Measurements from ENCODE around the gene SLC22A31. TPM values are rescaled to one million over a fixed set of nuclear protein-coding genes. Genes with fewer than 3 reads are reported as not detected.
"Not testable (repeated sequence)": the region's sequence is repeated elsewhere in the genome, so short reads cannot be mapped to it uniquely, and the experiment has no call there.

SLC22A31 gene
- total RNA-seq, 2 donors from 2014 or later, result 4.5 TPM; not detected in 1

DNA sequence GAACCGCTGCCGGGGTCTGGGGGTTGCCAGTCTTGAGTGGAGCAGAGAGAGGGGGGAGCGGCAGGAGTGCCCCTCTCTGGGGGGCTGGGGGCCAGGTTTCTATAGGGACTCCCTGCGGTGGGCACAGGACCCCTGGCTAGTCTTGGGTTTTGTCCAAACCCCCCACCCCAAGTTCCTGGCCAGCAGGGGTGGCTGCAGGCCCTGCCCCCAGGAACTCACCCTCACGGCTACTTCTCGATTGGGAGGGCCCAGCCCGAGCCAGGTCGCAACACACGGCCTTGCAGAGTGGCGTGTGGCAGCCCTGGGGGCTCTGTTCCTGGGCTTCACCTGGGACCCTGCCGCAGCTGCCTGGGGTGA is 28.2 kb downstream of the SLC22A31 start:
- DNase-seq (ENCODE audit: low spot score), result peak; percentile 81
- intact Hi-C loops (cut with DNase I), result no loop called here

DNA sequence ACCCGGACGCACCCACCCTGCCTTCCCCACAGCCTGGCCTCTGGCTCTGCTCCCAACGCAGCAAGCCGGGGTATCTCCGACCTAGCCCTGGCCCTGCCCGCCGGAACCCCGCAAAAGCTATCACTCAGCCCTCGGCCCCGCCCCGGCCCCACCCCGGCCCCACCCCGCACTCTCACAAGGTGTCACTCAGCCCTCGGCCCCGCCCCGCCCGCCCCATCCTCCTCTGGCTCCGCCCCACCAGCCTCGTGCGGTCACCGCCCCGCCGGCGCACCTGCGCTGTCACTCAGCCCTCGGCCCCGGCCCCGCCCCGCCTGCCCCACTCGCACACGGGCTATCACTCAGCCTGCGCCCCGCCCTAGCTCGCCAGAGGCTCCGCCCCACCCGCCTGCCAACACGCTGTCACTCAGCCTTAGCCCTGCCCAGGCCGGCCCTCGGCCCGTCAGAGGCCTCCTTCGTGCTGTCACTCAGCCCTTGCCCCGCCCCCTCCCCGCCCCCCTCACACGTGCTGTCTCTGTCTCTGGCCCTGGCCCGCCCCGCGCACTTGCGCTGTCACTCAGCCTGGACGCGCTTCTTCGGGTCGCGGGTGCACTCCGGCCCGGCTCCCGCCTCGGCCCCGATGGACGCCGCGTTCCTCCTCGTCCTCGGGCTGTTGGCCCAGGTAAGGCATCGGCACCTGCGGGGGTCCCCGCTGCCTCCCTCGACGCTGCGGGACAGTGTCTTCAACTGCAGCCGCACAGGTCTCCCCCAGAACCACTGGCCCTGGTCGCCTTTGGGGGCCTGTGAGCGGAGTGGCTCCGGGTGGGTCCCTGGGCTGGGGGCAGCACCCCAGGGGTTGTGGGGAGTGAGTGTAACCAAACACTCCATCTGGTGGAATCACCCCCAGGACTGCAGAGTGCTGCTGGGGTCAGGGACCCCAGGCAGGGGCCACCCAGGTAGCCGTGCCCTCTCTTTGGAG is 28.8 kb downstream of the SLC22A31 start, which contains the start of gene CDH15:
Gene CDH15, plus strand, starts transcription at position 533 of the 955 bp plus-strand sequence. Its CDS starts 84 bp downstream, at position 617.
- intact Hi-C loops (cut with DNase I), result no loop called here
- DNase-seq (ENCODE audit: low spot score), result peak; percentile 96

- no peak for DNase-seq (ENCODE audit: low spot score)
- intact Hi-C loops (cut with DNase I), result no loop called here
Observed at GRCh38 chr16:89170346-89171215, 29.8 kb downstream of the SLC22A31 start.

- no peak for DNase-seq (ENCODE audit: low spot score)
- intact Hi-C loops (cut with DNase I), result loop anchor here in 1 of 2 donors (10.0 kb wide), 2 partner anchors 235 to 435 kb away; no protein-coding TSS in a partner anchor
Observed at GRCh38 chr16:89169778-89170177, 30.6 kb downstream of the SLC22A31 start.

DNA sequence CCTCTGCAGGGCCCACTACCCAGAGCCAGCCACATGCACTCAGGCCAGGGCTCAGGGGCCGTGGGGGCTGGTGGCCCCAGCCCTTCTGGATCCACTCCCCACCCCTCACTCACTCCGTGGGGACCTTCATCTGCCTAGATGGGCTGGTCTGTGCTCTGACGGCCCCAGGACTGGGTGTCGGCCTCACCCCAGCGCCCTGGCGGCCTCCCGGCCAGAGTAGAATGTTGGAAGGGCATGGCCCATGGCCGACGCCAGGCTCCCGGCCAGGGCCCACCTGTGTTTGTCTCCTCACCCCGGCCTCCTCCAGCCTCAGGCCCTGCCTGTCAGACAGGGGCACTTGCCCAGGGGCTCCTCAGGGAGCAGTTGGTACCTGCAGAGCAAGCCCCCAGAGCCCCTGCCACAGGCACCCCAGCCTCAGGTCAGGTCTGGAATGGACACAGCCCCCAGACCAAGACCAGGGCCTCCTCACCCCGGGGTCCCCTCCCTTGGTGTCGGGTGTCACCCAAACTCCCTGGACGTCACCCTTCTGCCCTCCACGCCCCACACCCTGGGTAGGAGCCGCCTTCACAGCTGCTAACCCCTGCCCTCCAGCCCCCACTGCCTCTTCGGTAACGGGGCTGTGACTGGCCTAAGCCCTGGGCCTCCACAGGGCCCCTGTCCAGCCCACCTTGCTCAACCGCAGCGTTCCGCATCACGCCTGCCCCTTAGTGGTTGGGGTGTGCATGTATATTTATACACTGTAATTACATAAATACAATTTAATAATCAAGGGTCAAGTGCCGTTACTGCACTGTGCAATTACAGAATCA is 31.8 kb downstream of the SLC22A31 start:
- intact Hi-C loops (cut with DNase I), result loop anchor here (1.0 to 10.0 kb wide), 3 partner anchors 47 to 434 kb away; no protein-coding TSS in a partner anchor
- no peak for DNase-seq (ENCODE audit: low spot score)

- intact Hi-C loops (cut with DNase I), result loop anchor here in 1 of 2 donors (10.0 kb wide), 2 partner anchors 233 to 433 kb away; no protein-coding TSS in a partner anchor
- DNase-seq (ENCODE audit: low spot score), result peak; percentile 96
Observed at GRCh38 chr16:89167425-89167941, 32.9 kb downstream of the SLC22A31 start.

- intact Hi-C loops (cut with DNase I), result loop anchor here in 1 of 2 donors (10.0 kb wide), 2 partner anchors 232 to 432 kb away; no protein-coding TSS in a partner anchor
- no peak for DNase-seq (ENCODE audit: low spot score)
Observed at GRCh38 chr16:89166696-89167424, 33.5 kb downstream of the SLC22A31 start.

DNA sequence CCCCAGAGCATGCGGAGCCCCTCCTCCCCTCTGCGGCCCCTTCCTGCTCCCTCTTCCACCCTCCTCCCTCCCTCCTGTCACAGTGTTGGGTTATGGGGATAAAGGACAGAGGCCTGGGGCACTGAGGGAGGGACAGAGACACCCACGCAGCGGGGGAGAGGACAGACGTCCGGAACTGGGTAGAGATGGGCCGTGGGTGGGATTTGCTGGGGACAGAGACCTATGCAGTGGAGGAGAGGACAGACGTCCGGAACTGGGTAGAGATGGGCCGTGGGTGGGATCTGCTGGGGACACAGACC is 34.7 kb downstream of the SLC22A31 start:
- DNase-seq (ENCODE audit: low spot score), result not testable (repeated sequence)
- intact Hi-C loops (cut with DNase I), result loop anchor here in 1 of 2 donors (10.0 kb wide), 2 partner anchors 231 to 431 kb away; no protein-coding TSS in a partner anchor

GRCh38 chr16:89164847-89165680 is 35.3 kb downstream of the SLC22A31 start:
- no peak for DNase-seq (ENCODE audit: low spot score)
- intact Hi-C loops (cut with DNase I), result loop anchor here in 1 of 2 donors (10.0 kb wide), 2 partner anchors 230 to 430 kb away; no protein-coding TSS in a partner anchor

- no peak for DNase-seq (ENCODE audit: low spot score)
- intact Hi-C loops (cut with DNase I), result loop anchor here in 1 of 2 donors (10.0 kb wide), 2 partner anchors 230 to 430 kb away; no protein-coding TSS in a partner anchor
Observed at GRCh38 chr16:89164436-89164835, 35.9 kb downstream of the SLC22A31 start.

DNA sequence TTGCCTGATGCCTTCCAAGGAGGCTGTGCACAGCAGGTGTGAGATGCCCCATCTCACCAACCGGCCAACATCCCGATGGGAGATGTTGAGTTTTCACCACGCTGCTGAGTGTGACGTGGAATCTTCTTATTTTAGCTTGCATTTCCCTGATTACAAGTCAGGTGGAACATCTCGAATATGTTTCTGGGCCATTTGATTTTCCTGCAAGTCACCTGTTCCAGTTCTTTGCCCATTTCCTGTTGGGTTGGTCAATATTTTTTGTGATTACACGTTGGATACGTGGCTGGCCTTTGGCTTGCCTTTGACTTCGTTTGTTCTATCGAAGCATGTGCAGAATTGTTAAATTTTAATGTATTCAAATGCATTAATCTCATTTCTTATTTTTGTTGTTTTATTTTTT is 37.0 kb downstream of the SLC22A31 start:
- intact Hi-C loops (cut with DNase I), result loop anchor here in 1 of 2 donors (10.0 kb wide), 2 partner anchors 228 to 428 kb away; no protein-coding TSS in a partner anchor
- no peak for DNase-seq (ENCODE audit: low spot score)

DNA sequence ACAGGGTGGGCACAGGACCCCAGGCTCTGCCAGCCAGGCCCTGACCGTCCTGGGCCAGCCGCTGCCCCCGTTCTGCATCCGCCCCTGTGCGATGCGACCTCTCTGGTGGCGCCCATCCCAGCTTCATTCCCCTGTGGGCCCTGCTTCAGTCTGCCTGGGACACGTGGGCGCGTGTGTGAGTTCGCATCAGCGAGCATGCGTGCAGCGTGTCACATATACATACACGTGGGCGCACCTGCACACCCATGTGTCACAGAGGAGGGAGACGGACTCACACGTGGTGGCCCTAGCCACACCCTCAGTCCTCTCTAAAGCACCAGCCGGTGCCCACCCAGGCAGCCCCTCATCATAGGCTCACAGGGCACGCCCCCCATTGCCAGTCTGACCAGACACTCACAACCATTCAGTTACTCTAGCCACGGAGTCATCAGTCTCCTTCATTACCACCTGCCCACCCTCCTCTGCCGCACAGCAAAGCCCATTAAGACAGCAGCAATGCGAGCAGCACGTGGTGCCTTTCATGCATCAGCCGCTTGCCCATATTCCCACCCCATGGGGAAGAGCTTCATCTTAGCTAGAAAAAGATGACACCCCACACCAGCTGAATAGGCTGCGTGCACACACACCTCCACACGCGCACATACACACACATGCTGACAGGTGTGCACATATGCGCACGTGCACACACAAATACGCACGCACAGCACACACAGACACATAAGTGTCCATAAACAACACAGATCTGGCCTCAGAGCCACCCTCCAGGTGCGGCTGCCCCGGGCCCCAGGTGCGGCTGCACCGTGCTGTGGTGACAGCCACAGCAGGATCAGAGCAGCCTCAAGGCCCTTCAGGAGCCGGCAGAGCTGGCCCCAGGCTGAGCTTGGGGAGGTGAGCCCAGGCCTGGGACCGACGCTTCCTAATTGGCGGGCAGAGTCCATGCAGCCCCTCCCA is 38.3 kb downstream of the SLC22A31 start:
- intact Hi-C loops (cut with DNase I), result loop anchor here in 1 of 2 donors (10.0 kb wide), 2 partner anchors 227 to 427 kb away; no protein-coding TSS in a partner anchor
- DNase-seq (ENCODE audit: low spot score), result no peak

DNA sequence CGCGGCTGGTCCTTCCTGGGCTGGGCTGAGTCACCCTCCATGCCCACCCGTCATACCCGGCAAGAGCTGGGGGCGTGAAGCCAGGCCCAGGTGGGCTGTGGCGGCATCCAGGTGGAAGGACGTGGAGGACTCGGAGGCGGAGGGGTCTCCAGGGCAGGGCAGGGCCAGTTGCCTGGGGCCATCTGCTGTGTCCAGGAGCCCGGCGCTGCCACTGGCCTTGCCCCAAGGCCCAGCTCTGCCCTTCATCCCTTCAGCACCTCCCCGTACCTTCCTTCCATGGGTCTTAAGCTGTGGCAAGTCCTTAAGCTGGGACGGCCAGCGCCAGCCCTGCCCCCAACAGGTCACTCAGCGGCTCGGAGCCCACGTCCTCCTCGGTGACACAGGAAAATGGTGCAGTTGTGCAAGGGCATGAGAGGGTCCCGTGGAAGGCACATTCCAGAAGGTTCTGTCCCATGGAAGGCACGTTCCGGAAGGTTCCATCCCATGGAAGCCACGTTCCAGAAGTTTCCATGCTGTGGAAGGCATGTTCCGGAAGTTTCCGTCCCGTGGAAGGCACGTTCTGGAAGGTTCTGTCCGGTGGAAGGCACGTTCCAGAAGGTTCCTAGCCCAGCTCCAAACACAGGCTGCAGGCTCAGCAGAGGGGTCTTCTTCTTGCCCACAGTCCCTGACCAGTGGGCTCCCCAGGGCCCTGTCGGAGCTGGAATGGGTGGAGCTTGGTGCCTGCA is 39.2 kb downstream of the SLC22A31 start:
- no peak for DNase-seq (ENCODE audit: low spot score)
- intact Hi-C loops (cut with DNase I), result loop anchor here in 1 of 2 donors (10.0 kb wide), 2 partner anchors 226 to 426 kb away; no protein-coding TSS in a partner anchor

- intact Hi-C loops (cut with DNase I), result loop anchor here in 1 of 2 donors (10.0 kb wide), 2 partner anchors 225 to 425 kb away; no protein-coding TSS in a partner anchor
- no peak for DNase-seq (ENCODE audit: low spot score)
Observed at GRCh38 chr16:89159850-89160354, 40.4 kb downstream of the SLC22A31 start.
